ENCODE results near the gene ZNF646.
A peak's percentile ranks its signal among the peaks of the same experiment; 100 is the strongest.

ZNF646 gene

DNA sequence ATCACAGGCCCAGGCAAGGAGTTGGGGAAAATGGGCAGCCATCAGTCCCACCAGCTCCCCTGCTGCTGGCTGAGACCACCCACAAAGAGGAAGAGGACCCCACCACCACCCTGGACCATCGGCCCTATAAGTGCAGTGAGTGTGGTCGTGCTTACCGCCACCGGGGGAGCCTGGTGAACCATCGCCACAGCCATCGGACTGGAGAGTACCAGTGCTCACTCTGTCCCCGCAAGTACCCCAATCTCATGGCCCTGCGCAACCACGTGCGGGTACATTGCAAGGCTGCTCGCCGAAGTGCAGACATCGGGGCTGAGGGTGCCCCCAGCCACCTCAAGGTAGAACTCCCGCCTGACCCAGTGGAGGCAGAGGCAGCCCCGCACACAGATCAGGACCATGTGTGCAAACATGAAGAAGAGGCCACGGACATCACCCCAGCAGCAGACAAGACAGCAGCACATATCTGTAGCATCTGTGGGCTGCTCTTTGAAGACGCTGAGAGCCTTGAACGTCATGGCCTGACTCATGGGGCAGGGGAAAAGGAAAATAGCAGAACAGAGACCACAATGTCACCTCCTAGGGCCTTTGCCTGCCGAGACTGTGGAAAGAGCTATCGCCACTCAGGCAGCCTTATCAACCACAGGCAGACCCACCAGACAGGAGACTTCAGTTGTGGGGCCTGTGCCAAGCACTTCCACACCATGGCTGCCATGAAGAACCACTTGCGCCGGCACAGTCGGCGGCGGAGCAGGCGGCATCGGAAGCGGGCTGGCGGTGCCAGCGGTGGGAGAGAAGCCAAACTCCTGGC lies 3.6 kb downstream of the ZNF646 start:
- Histone ChIP-seq H3K4me1 (ENCODE audit: control insufficient read depth in 5 of 5, insufficient read depth in 5 of 5, low read length in 5 of 5) (peaks cover 2 to 32% (median 24%) of the 10 kb centered on the region in 5 donors), H3K27me3 (ENCODE audit: control insufficient read depth in 5 of 5, insufficient read depth in 4 of 5, low read length in 5 of 5) (no peaks in the 10 kb centered on the region), H3K9me3 (ENCODE audit: control insufficient read depth in 5 of 5, low read length in 5 of 5) (no peaks in the 10 kb centered on the region), H3K9ac (ENCODE audit: low read length in 5 of 5) (no peak overlapping the region), H3K27ac (ENCODE audit: low read depth, low read length) (no peak overlapping the region), H3K36me3 (ENCODE audit: control insufficient read depth in 5 of 5, insufficient read depth in 5 of 5, low read length in 5 of 5) (peaks cover 0 to 63% (median 62%) of the 10 kb centered on the region in 5 donors), H3K4me3 (ENCODE audit: low read depth in 1 of 5, low read length in 5 of 5) (no peak overlapping the region)

DNA sequence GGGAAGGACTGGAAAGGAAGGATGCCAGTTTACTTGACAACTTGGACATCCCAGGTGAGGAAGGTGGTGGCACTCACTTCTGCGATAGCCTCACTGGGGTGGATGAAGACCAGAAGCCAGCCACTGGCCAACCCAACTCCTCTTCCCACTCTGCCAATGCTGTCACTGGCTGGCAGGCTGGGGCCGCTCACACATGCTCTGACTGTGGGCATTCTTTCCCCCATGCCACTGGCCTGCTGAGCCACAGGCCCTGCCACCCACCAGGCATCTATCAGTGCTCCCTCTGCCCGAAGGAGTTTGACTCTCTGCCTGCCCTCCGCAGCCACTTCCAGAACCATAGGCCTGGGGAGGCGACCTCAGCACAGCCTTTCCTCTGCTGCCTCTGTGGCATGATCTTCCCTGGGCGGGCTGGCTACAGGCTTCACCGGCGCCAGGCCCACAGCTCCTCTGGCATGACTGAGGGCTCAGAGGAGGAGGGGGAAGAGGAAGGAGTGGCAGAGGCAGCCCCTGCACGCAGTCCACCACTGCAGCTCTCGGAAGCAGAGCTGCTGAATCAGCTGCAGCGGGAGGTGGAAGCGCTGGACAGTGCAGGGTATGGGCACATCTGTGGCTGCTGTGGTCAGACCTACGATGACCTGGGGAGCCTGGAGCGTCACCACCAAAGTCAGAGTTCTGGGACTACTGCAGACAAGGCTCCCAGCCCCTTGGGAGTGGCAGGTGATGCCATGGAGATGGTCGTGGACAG lies 4.5 kb downstream of the ZNF646 start:
- Histone ChIP-seq H3K9me3 (ENCODE audit: control insufficient read depth in 5 of 5, low read length in 5 of 5) (no peaks in the 10 kb centered on the region), H3K9ac (ENCODE audit: low read length in 5 of 5) (no peak overlapping the region), H3K36me3 (ENCODE audit: control insufficient read depth in 5 of 5, insufficient read depth in 5 of 5, low read length in 5 of 5) (peaks cover 0 to 71% (median 69%) of the 10 kb centered on the region in 5 donors), H3K27ac (ENCODE audit: low read depth, low read length) (no peak overlapping the region), H3K4me3 (ENCODE audit: low read depth in 1 of 5, low read length in 5 of 5) (no peak overlapping the region), H3K4me1 (ENCODE audit: control insufficient read depth in 5 of 5, insufficient read depth in 5 of 5, low read length in 5 of 5) (peaks cover 2 to 28% (median 21%) of the 10 kb centered on the region in 5 donors), H3K27me3 (ENCODE audit: control insufficient read depth in 5 of 5, insufficient read depth in 4 of 5, low read length in 5 of 5) (no peaks in the 10 kb centered on the region)

DNA sequence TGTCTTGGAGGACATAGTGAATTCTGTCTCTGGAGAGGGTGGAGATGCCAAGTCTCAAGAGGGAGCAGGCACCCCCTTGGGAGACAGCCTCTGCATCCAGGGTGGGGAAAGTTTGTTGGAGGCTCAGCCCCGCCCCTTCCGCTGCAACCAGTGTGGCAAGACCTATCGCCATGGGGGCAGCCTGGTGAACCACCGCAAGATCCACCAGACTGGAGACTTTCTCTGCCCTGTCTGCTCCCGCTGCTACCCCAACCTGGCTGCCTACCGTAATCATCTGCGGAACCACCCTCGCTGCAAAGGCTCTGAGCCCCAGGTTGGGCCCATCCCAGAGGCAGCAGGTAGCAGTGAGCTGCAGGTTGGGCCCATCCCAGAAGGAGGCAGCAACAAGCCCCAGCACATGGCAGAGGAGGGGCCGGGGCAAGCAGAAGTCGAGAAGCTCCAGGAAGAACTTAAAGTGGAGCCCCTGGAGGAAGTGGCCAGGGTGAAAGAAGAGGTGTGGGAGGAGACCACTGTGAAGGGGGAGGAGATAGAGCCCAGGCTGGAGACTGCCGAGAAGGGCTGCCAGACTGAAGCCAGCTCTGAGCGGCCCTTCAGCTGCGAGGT lies 5.2 kb downstream of the ZNF646 start:
- Histone ChIP-seq H3K27me3 (ENCODE audit: control insufficient read depth in 5 of 5, insufficient read depth in 4 of 5, low read length in 5 of 5) (no peaks in the 10 kb centered on the region), H3K9ac (ENCODE audit: low read length in 5 of 5) (no peak overlapping the region), H3K36me3 (ENCODE audit: control insufficient read depth in 5 of 5, insufficient read depth in 5 of 5, low read length in 5 of 5) (peaks cover 0 to 78% (median 73%) of the 10 kb centered on the region in 5 donors), H3K27ac (ENCODE audit: low read depth, low read length) (no peak overlapping the region), H3K4me1 (ENCODE audit: control insufficient read depth in 5 of 5, insufficient read depth in 5 of 5, low read length in 5 of 5) (peaks cover 2 to 24% (median 21%) of the 10 kb centered on the region in 5 donors), H3K4me3 (ENCODE audit: low read depth in 1 of 5, low read length in 5 of 5) (no peak overlapping the region), H3K9me3 (ENCODE audit: control insufficient read depth in 5 of 5, low read length in 5 of 5) (no peaks in the 10 kb centered on the region)

DNA sequence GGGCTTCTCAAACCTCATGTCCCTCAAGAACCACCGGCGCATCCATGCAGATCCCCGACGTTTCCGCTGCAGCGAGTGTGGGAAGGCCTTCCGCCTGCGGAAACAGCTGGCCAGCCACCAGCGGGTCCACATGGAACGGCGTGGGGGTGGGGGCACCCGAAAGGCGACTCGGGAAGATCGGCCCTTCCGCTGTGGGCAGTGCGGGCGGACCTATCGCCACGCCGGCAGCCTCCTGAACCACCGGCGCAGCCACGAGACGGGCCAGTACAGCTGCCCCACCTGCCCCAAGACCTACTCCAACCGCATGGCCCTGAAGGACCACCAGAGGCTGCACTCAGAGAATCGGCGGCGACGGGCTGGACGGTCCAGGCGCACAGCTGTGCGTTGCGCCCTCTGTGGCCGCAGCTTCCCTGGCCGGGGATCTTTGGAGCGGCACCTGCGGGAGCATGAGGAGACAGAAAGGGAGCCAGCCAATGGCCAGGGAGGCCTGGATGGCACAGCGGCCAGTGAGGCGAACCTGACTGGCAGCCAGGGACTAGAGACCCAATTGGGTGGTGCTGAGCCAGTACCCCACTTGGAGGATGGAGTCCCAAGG lies 5.9 kb downstream of the ZNF646 start:
- Histone ChIP-seq H3K9ac (ENCODE audit: low read length in 5 of 5) (no peak overlapping the region), H3K27ac (ENCODE audit: low read depth, low read length) (no peak overlapping the region), H3K27me3 (ENCODE audit: control insufficient read depth in 5 of 5, insufficient read depth in 4 of 5, low read length in 5 of 5) (no peaks in the 10 kb centered on the region), H3K9me3 (ENCODE audit: control insufficient read depth in 5 of 5, low read length in 5 of 5) (no peaks in the 10 kb centered on the region), H3K36me3 (ENCODE audit: control insufficient read depth in 5 of 5, insufficient read depth in 5 of 5, low read length in 5 of 5) (peaks cover 0 to 85% (median 80%) of the 10 kb centered on the region in 5 donors), H3K4me3 (ENCODE audit: low read depth in 1 of 5, low read length in 5 of 5) (no peak overlapping the region), H3K4me1 (ENCODE audit: control insufficient read depth in 5 of 5, insufficient read depth in 5 of 5, low read length in 5 of 5) (peaks cover 2 to 17% (median 15%) of the 10 kb centered on the region in 5 donors)

DNA sequence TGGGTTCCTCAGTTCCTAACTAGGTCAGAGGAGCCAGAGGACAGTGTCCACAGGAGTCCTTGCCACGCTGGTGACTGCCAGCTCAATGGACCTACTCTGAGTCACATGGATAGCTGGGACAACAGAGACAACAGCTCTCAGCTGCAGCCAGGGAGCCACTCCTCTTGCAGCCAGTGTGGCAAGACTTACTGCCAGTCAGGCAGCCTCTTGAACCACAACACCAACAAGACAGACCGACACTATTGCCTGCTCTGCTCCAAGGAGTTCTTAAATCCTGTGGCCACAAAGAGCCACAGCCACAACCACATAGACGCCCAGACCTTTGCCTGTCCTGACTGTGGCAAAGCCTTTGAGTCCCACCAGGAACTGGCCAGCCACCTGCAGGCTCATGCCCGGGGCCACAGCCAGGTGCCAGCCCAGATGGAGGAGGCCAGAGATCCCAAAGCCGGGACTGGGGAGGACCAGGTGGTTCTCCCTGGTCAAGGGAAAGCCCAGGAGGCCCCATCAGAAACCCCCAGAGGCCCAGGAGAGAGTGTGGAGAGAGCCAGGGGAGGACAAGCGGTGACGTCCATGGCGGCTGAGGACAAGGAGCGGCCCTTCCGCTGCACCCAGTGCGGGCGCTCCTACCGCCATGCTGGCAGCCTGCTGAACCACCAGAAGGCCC lies 6.7 kb downstream of the ZNF646 start:
- no peaks in the 10 kb centered on the region for H3K9me3 ChIP-seq (ENCODE audit: control insufficient read depth in 5 of 5, low read length in 5 of 5)
- peaks cover 0 to 91% (median 83%) of the 10 kb centered on the region in 5 donors for H3K36me3 ChIP-seq (ENCODE audit: control insufficient read depth in 5 of 5, insufficient read depth in 5 of 5, low read length in 5 of 5)
- no peaks in the 10 kb centered on the region for H3K27me3 ChIP-seq (ENCODE audit: control insufficient read depth in 5 of 5, insufficient read depth in 4 of 5, low read length in 5 of 5)
- no peak overlapping the region for H3K4me3 ChIP-seq (ENCODE audit: low read depth in 1 of 5, low read length in 5 of 5)
- peaks cover 2 to 13% (median 10%) of the 10 kb centered on the region in 5 donors for H3K4me1 ChIP-seq (ENCODE audit: control insufficient read depth in 5 of 5, insufficient read depth in 5 of 5, low read length in 5 of 5)
- H3K9ac ChIP-seq (ENCODE audit: low read length in 5 of 5) = no peak overlapping the region
- H3K27ac ChIP-seq (ENCODE audit: low read depth, low read length) = no peak overlapping the region

DNA sequence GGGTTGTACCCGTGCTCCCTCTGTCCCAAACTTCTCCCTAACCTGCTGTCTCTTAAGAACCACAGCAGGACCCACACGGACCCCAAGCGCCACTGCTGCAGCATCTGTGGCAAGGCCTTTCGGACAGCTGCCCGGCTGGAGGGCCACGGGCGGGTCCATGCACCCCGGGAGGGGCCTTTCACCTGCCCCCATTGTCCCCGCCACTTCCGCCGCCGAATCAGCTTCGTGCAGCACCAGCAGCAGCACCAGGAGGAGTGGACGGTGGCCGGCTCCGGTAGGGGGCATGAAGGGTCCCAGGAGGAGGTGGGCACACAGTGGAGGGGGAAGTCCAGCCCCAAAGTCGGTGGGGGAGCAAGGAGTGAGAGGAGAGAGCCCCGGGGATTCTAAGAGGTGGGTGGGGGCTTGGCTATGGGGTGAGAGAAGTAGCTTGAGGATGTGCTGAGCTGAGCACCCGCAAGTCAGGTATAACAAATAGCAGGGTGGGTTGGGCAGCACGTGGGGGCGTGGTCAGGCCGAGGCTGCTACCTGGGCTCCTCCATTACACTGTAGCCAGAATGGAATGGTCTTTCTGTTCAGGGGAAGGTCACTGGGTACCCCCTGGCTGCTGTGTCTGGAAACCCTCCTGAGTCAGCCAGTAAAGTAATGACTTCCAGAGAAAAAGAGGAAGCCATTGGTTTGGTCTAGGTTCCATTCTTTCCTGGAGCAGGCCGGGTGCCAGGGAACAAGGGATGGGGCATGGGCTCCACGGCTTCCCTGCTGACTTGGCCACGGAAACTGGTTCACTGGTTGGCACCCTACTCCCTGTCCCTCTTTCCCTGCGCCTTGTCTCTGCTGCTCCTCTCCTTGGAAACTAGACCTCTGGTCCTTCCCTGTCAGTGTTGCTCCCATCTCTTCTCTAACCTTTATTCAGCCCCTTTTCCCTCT lies 7.5 kb downstream of the ZNF646 start:
- H3K9me3 ChIP-seq (ENCODE audit: control insufficient read depth in 5 of 5, low read length in 5 of 5) = no peaks in the 10 kb centered on the region
- H3K4me1 ChIP-seq (ENCODE audit: control insufficient read depth in 5 of 5, insufficient read depth in 5 of 5, low read length in 5 of 5) = peaks cover 2 to 13% (median 10%) of the 10 kb centered on the region in 5 donors
- H3K4me3 ChIP-seq (ENCODE audit: low read depth in 1 of 5, low read length in 5 of 5) = no peak overlapping the region
- peak overlapping the region in 1 of 5 donors; percentile 29 for H3K9ac ChIP-seq (ENCODE audit: low read length in 5 of 5)
- H3K27ac ChIP-seq (ENCODE audit: low read depth, low read length) = no peak overlapping the region
- H3K36me3 ChIP-seq (ENCODE audit: control insufficient read depth in 5 of 5, insufficient read depth in 5 of 5, low read length in 5 of 5) = peaks cover 0 to 90% (median 78%) of the 10 kb centered on the region in 5 donors
- no peaks in the 10 kb centered on the region for H3K27me3 ChIP-seq (ENCODE audit: control insufficient read depth in 5 of 5, insufficient read depth in 4 of 5, low read length in 5 of 5)

DNA sequence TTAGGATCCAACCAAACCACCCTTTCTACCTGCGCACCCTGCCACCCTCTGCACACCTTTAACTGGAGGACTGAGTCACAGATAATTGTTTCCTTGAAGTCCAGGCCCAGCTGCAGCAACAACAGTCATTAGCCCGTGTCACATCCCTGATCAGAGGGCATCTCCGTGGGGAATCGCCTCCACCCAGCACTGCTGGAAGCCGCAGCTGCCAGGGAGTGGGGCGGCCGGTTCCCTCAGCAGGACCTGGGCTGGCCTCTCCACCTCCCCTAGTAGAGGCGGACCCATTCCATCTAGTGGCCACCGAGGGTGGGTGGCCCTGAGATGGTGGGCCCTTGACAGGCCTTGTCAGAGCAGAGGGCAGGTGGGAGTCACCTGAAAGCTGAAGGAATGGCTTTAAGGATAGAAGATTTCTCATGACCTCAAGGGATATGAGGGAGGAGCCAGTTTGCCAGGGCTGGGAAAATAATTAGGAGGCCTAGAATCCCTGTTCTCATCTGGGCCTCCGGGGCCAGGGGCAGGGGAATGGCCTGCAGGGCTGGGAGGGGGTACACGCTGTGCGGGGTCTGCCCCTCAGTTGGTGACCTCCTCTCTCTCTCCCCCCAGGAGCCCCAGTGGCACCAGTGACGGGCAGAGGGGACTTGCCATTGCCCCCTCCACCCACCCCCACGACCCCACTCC lies 8.3 kb downstream of the ZNF646 start:
- peaks cover 0 to 89% (median 77%) of the 10 kb centered on the region in 5 donors for H3K36me3 ChIP-seq (ENCODE audit: control insufficient read depth in 5 of 5, insufficient read depth in 5 of 5, low read length in 5 of 5)
- no peaks in the 10 kb centered on the region for H3K9me3 ChIP-seq (ENCODE audit: control insufficient read depth in 5 of 5, low read length in 5 of 5)
- H3K9ac ChIP-seq (ENCODE audit: low read length in 5 of 5) = peak overlapping the region in 1 of 5 donors; percentile 29
- no peak overlapping the region for H3K4me3 ChIP-seq (ENCODE audit: low read depth in 1 of 5, low read length in 5 of 5)
- H3K27me3 ChIP-seq (ENCODE audit: control insufficient read depth in 5 of 5, insufficient read depth in 4 of 5, low read length in 5 of 5) = no peaks in the 10 kb centered on the region
- no peak overlapping the region for H3K27ac ChIP-seq (ENCODE audit: low read depth, low read length)
- peaks cover 2 to 13% (median 10%) of the 10 kb centered on the region in 5 donors for H3K4me1 ChIP-seq (ENCODE audit: control insufficient read depth in 5 of 5, insufficient read depth in 5 of 5, low read length in 5 of 5)

DNA sequence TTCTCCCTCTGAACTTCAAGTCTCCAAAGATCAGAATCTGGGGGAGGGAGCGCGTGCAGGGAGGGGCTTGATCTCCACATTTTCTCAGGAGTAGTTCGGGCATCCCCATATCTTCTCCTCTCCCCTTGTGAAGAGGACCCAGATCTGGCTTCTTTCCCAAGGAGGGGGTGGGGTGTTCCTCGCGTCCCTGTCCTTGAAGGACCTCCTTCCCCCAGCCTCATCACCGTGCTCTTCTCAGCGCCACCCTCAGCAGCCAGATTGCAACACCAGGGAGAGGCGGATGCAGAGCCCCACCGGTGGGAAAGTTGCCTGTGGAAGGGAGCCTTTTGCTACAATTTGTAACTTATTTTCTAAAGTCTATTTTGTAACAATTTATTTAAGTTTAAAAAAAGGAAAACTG lies 8.9 kb downstream of the ZNF646 start:
- peaks cover 2 to 13% (median 10%) of the 10 kb centered on the region in 5 donors for H3K4me1 ChIP-seq (ENCODE audit: control insufficient read depth in 5 of 5, insufficient read depth in 5 of 5, low read length in 5 of 5)
- no peaks in the 10 kb centered on the region for H3K27me3 ChIP-seq (ENCODE audit: control insufficient read depth in 5 of 5, insufficient read depth in 4 of 5, low read length in 5 of 5)
- H3K27ac ChIP-seq (ENCODE audit: low read depth, low read length) = no peak overlapping the region
- no peak overlapping the region for H3K4me3 ChIP-seq (ENCODE audit: low read depth in 1 of 5, low read length in 5 of 5)
- H3K9me3 ChIP-seq (ENCODE audit: control insufficient read depth in 5 of 5, low read length in 5 of 5) = no peaks in the 10 kb centered on the region
- peaks cover 0 to 88% (median 75%) of the 10 kb centered on the region in 5 donors for H3K36me3 ChIP-seq (ENCODE audit: control insufficient read depth in 5 of 5, insufficient read depth in 5 of 5, low read length in 5 of 5)
- H3K9ac ChIP-seq (ENCODE audit: low read length in 5 of 5) = no peak overlapping the region

Measured in subcutaneous abdominal adipose tissue (tissue), 5 donors.